Measurements from ENCODE around the gene KLHDC3. TPM values are rescaled to one million over a fixed set of nuclear protein-coding genes. Genes with fewer than 3 reads are reported as not detected.

The KLHDC3 gene
- total RNA-seq, 1 donor from 2014 or later: 104 TPM

DNA sequence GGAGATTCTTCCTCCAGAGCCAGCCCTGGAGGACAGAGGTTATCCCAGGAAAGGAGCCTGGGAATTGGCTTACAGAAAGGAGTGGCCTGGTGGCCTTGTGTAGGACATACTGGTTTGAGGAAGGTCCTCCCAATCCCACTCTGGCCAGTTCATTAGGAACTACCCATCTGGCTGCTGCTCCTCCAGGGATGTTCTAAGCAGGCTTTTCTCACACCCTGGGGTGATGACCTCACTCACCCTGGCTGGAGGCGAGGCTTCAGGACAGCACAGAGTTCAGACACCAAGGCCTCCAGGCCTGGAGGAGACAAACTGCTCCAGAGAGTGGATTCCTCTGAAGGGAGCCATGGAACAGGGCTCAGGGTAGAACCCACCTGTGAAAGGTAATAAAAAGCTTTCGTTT is 44.6 kb upstream of the KLHDC3 start:
- no peaks in the 10 kb centered on the region for H3K4me1 Mint-ChIP-seq (ENCODE audit: unreplicated experiment)
- no peak overlapping the region for H3K4me3 Mint-ChIP-seq
- DNase-seq (ENCODE audit: extremely low spot score, unreplicated experiment): no peak
- no peak overlapping the region for H3K27ac Mint-ChIP-seq
- no peaks in the 10 kb centered on the region for H3K9me3 Mint-ChIP-seq
- H3K36me3 Mint-ChIP-seq: peaks cover 3% of the 10 kb centered on the region
- H3K27me3 Mint-ChIP-seq: no peaks in the 10 kb centered on the region
- TF ChIP-seq, protein P1, sequence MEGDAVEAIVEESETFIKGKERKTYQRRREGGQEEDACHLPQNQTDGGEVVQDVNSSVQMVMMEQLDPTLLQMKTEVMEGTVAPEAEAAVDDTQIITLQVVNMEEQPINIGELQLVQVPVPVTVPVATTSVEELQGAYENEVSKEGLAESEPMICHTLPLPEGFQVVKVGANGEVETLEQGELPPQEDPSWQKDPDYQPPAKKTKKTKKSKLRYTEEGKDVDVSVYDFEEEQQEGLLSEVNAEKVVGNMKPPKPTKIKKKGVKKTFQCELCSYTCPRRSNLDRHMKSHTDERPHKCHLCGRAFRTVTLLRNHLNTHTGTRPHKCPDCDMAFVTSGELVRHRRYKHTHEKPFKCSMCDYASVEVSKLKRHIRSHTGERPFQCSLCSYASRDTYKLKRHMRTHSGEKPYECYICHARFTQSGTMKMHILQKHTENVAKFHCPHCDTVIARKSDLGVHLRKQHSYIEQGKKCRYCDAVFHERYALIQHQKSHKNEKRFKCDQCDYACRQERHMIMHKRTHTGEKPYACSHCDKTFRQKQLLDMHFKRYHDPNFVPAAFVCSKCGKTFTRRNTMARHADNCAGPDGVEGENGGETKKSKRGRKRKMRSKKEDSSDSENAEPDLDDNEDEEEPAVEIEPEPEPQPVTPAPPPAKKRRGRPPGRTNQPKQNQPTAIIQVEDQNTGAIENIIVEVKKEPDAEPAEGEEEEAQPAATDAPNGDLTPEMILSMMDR (conservative IDR thresholded peaks at IDR 0.05): no peak

GRCh38 chr6:42969934-42970333 is 44.1 kb upstream of the KLHDC3 start:
- H3K27ac Mint-ChIP-seq: no peak overlapping the region
- TF ChIP-seq, protein P1 (conservative IDR thresholded peaks at IDR 0.05): no peak
- no peaks in the 10 kb centered on the region for H3K27me3 Mint-ChIP-seq
- no peak for DNase-seq (ENCODE audit: extremely low spot score, unreplicated experiment)
- no peak overlapping the region for H3K4me3 Mint-ChIP-seq
- no peaks in the 10 kb centered on the region for H3K4me1 Mint-ChIP-seq (ENCODE audit: unreplicated experiment)
- H3K9me3 Mint-ChIP-seq: no peaks in the 10 kb centered on the region
- peaks cover 3% of the 10 kb centered on the region for H3K36me3 Mint-ChIP-seq

- DNase-seq (ENCODE audit: extremely low spot score, unreplicated experiment): no peak
- Mint-ChIP-seq H3K4me3 (no peak overlapping the region), H3K4me1 (ENCODE audit: unreplicated experiment) (no peaks in the 10 kb centered on the region), H3K27me3 (no peaks in the 10 kb centered on the region), H3K27ac (peak overlapping the region; percentile 21), H3K9me3 (no peaks in the 10 kb centered on the region), H3K36me3 (peaks cover 3% of the 10 kb centered on the region)
- TF ChIP-seq, protein P1 (conservative IDR thresholded peaks at IDR 0.05): no peak
Observed at GRCh38 chr6:42970871-42971612, 43.0 kb upstream of the KLHDC3 start.

DNA sequence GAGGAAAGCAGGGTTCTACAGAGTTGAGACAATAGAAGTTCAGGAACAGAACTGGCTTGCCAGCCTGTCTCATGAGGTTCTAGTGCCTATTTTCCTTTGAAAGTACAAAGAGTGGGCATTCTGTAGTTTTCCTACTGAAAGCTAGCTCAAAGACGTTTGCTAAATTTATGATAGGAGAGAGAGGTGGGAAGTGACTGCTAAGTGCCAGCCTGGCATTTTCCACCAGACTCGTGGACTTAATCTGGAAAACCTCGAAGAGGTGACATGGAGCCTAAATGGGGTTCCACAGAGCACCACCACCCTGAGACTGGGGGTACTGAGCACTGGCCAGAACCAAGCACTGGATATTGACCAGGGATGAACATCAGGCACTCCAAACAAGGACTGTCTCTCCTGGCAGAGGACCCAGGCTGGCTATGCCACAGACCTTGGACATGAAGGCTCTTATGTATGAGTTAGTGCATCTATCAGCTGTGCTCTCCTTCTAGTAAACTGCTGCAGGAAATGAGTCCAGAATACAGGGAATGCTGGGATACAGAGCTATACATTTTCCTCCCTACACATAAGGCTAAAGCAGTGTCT is 42.2 kb upstream of the KLHDC3 start:
- Mint-ChIP-seq H3K4me3 (no peak overlapping the region), H3K9me3 (no peaks in the 10 kb centered on the region), H3K27me3 (no peaks in the 10 kb centered on the region), H3K27ac (peak overlapping the region; percentile 21), H3K36me3 (peaks cover 6% of the 10 kb centered on the region), H3K4me1 (ENCODE audit: unreplicated experiment) (peaks cover 2% of the 10 kb centered on the region)
- DNase-seq (ENCODE audit: extremely low spot score, unreplicated experiment): no peak
- TF ChIP-seq, protein P1 (conservative IDR thresholded peaks at IDR 0.05): no peak

GRCh38 chr6:42973926-42974325 is 40.1 kb upstream of the KLHDC3 start:
- Mint-ChIP-seq H3K36me3 (peaks cover 8% of the 10 kb centered on the region), H3K27ac (no peak overlapping the region), H3K9me3 (no peaks in the 10 kb centered on the region), H3K27me3 (no peaks in the 10 kb centered on the region), H3K4me1 (ENCODE audit: unreplicated experiment) (peaks cover 8% of the 10 kb centered on the region), H3K4me3 (no peak overlapping the region)
- TF ChIP-seq, protein P1 (conservative IDR thresholded peaks at IDR 0.05): no peak
- no peak for DNase-seq (ENCODE audit: extremely low spot score, unreplicated experiment)
